Lung (tissue), 12 donors: Measurements from ENCODE around the gene MRE11. TPM values are rescaled to one million over a fixed set of nuclear protein-coding genes. Genes with fewer than 3 reads are reported as not detected.

Source experiments
- ATAC-seq: fragments of 200-7000 bp; cut with Tn5 transposase; one replicate; pipeline ENCODE4 v1.9.1; 2020; ENCODE audit warnings: moderate number of reproducible peaks; ENCODE audit not compliant: insufficient read depth, low FRiP score
- DNase-seq, 3 donors: peaks; one replicate each; pipeline ENCODE4 v3.0.0-alpha.2; 2013 to 2017
- H3K27ac ChIP-seq, 2 donors: one replicate each; pipeline ENCODE4 v1.5.1; 2013; ENCODE audit warnings: mild to moderate bottlenecking in 2 of 2, moderate library complexity in 2 of 2, control low read depth in 1 of 2, inconsistent platforms in 1 of 2, low read depth in 1 of 2, low read length in 1 of 2
- H3K27me3 ChIP-seq, 3 donors: one replicate each; pipeline ENCODE4 v1.5.1; 2013; ENCODE audit warnings: low read length in 2 of 3; ENCODE audit not compliant: control insufficient read depth in 3 of 3, insufficient read depth in 3 of 3
- H3K36me3 ChIP-seq, 4 donors: one replicate each; pipeline ENCODE4 v1.5.1; 2013; ENCODE audit warnings: low read length in 4 of 4, mild to moderate bottlenecking in 1 of 4, moderate library complexity in 1 of 4; ENCODE audit not compliant: control insufficient read depth in 4 of 4, insufficient read depth in 4 of 4
- H3K4me1 ChIP-seq, 5 donors: one replicate each; pipeline ENCODE4 v1.5.1; 2013; ENCODE audit warnings: low read length in 5 of 5, mild to moderate bottlenecking in 2 of 5, moderate library complexity in 1 of 5; ENCODE audit not compliant: control insufficient read depth in 5 of 5, insufficient read depth in 5 of 5
- H3K4me3 ChIP-seq: one replicate; pipeline ENCODE4 v1.5.1; 2013; ENCODE audit warnings: mild to moderate bottlenecking, control low read depth, moderate library complexity
- H3K9ac ChIP-seq, 2 donors: one replicate each; pipeline ENCODE4 v1.5.1; 2013; ENCODE audit warnings: low read length in 2 of 2, control low read depth in 1 of 2; ENCODE audit not compliant: insufficient read depth in 1 of 2
- H3K9me3 ChIP-seq, 4 donors: one replicate each; pipeline ENCODE4 v1.5.1; 2013; ENCODE audit warnings: low read length in 3 of 4, mild to moderate bottlenecking in 1 of 4, moderate library complexity in 1 of 4; ENCODE audit not compliant: control insufficient read depth in 4 of 4, insufficient read depth in 3 of 4
- CTCF ChIP-seq: IDR thresholded peaks from 2 replicates; pipeline ENCODE4 v1.5.1; 2012; ENCODE audit warnings: mild to moderate bottlenecking; ENCODE audit errors: control extremely low read depth, extremely low read depth
- WGBS, 2 donors: extraction: QIAGEN DNeasy Blood & Tissue Kit; methylation state at CpG; one replicate each; pipeline ENCODE4 v1.1.7; 2013; 5-methylcytosine and 5-hydroxymethylcytosine counted together
- polyA plus RNA-seq, 2 donors: library from polyadenylated mRNA; stranded (reverse); fragments of 200-250 nt; gene quantifications; one replicate each; pipeline ENCODE4 v1.2.1, GENCODE V29; 2013
- total RNA-seq, 2 donors: library from RNA; depleted of rRNA in 1 of 2; stranded (reverse); fragments of >200 nt in 1 of 2; gene quantifications; one replicate each; pipeline ENCODE4 v1.2.1, GENCODE V29; 2014 to 2021
- donor health status: control.
- donor health status: control.
- donor health status: Bipolar disorder and iron deficiency.
- donor health status: healthy.
- donor health status: DM: yes; HTN: yes; CAD: no.

MRE11 gene
- total and polyA plus RNA-seq, 4 donors, result 4.3 to 67.8 (median 10.8) TPM

GRCh38 chr11:94424011-94424410 is 69.6 kb downstream of the MRE11 start:
- no peak overlapping the region for H3K9ac ChIP-seq
- peaks cover 0 to 4% (median 0%) of the 10 kb centered on the region in 4 donors for H3K9me3 ChIP-seq
- H3K36me3 ChIP-seq, result peaks cover 11 to 28% (median 16%) of the 10 kb centered on the region in 4 donors
- no peak for ATAC-seq
- no peak overlapping the region for H3K27ac ChIP-seq
- no peak for DNase-seq
- H3K4me1 ChIP-seq, result no peaks in the 10 kb centered on the region
- 73 to 94% methylated on average over 2 of the region's 2 CpGs for WGBS, 2 donors
- no peak for TF ChIP-seq CTCF
- no peak overlapping the region for H3K4me3 ChIP-seq
- no peaks in the 10 kb centered on the region for H3K27me3 ChIP-seq

- no peak for ATAC-seq
- H3K27me3 ChIP-seq, result no peaks in the 10 kb centered on the region
- H3K27ac ChIP-seq, result no peak overlapping the region
- H3K4me1 ChIP-seq, result no peaks in the 10 kb centered on the region
- no peak for DNase-seq
- peaks cover 9 to 23% (median 12%) of the 10 kb centered on the region in 4 donors for H3K36me3 ChIP-seq
- H3K9me3 ChIP-seq, result peaks cover 0 to 4% (median 0%) of the 10 kb centered on the region in 4 donors
- no peak overlapping the region for H3K4me3 ChIP-seq
- 93 to 94% methylated on average over 3 of the region's 3 CpGs for WGBS, 2 donors
- H3K9ac ChIP-seq, result no peak overlapping the region
- TF ChIP-seq CTCF, result no peak
These were observed 70.1 kb downstream of the MRE11 start for GRCh38 chr11:94423507-94423906.

GRCh38 chr11:94418123-94418765 is 75.4 kb downstream of the MRE11 start:
- TF ChIP-seq CTCF, result no peak
- H3K4me3 ChIP-seq, result no peak overlapping the region
- no peak overlapping the region for H3K27ac ChIP-seq
- H3K9ac ChIP-seq, result no peak overlapping the region
- no peaks in the 10 kb centered on the region for H3K9me3 ChIP-seq
- H3K4me1 ChIP-seq, result no peaks in the 10 kb centered on the region
- WGBS, 2 donors, result 69 to 81% methylated on average over 3 of the region's 3 CpGs
- peaks cover 0 to 6% (median 2%) of the 10 kb centered on the region in 4 donors for H3K36me3 ChIP-seq
- ATAC-seq (no peak), DNase-seq (no peak)
- no peaks in the 10 kb centered on the region for H3K27me3 ChIP-seq
